Astrocyte of the cerebellum (primary cell): Measurements from ENCODE around the gene RAPH1.

Experiments used
- DNase-seq: peaks from one replicate; pipeline ENCODE4 v3.0.0-alpha.2; 2011; ENCODE audit warnings: low read depth
- H3K4me3 ChIP-seq: 2 replicates; pipeline ENCODE4 v1.5.1; 2011; ENCODE audit warnings: mild to moderate bottlenecking, low read depth, low read length, moderate library complexity
- CTCF ChIP-seq: IDR thresholded peaks from 2 replicates; pipeline ENCODE4 v1.5.1; 2012; ENCODE audit warnings: low read length, low read depth, moderate library complexity, mild to moderate bottlenecking; ENCODE audit errors: missing control alignments
- in situ Hi-C: cut with HindIII; loops from 2 replicates; pipeline ENCODE4 v1.10.0; 2017; ENCODE audit warnings: low sequenced_read_pairs

The RAPH1 gene

GRCh38 chr2:203446071-203446481, 89.0 kb downstream of the RAPH1 start:
- H3K4me3 ChIP-seq: no peak overlapping the region
- DNase-seq: peak; percentile 40
- in situ Hi-C loops: no loop called here
- no peak for TF ChIP-seq CTCF

- in situ Hi-C loops: no loop called here
- TF ChIP-seq CTCF: no peak
- no peak overlapping the region for H3K4me3 ChIP-seq
- DNase-seq: no peak
Measured at GRCh38 chr2:203444738-203445137, 90.4 kb downstream of the RAPH1 start.

DNA sequence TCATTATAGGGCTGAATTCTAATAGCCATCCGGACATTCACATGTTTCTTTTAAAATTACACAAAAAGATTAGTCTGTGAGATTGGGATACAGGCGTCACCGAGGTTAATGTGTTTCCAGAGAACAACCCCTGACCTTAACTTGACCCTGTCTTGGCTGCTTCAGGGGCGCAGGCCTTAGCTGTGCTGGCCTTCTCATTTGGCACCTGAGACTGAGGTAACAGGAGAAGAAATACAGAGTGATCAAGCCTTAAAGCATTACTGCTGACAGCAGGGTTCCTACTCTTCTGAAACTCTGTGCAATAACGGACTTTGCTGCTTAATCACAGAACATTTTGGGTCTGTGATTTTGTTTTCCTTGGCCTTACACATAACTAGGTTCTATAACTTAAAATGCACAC, 92.6 kb downstream of the RAPH1 start:
- no peak overlapping the region for H3K4me3 ChIP-seq
- TF ChIP-seq CTCF: no peak
- in situ Hi-C loops: no loop called here
- no peak for DNase-seq

DNA sequence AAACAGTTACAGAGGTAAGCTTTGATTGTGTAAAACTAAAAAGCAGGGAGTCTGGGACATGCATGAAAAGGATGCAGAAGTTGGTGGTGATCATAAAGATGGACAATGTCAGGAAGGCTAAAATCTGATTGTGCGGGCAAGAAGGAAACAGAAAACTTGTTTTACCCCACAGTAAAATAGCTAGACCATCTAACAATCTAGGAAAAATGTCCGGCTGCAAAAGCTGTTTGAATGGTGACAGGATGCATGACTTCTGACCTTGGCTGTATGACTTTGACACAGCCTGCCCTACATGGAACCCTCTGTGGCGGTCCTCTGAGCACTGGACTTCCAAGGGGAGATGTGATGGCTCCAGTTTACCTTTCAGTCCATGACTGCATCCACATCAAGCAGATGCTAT, 93.6 kb downstream of the RAPH1 start:
- DNase-seq: no peak
- in situ Hi-C loops: no loop called here
- TF ChIP-seq CTCF: no peak
- no peak overlapping the region for H3K4me3 ChIP-seq

- H3K4me3 ChIP-seq: no peak overlapping the region
- no peak for DNase-seq
- no peak for TF ChIP-seq CTCF
- in situ Hi-C loops: no loop called here
Measured at GRCh38 chr2:203440671-203441070, 94.4 kb downstream of the RAPH1 start.

DNA sequence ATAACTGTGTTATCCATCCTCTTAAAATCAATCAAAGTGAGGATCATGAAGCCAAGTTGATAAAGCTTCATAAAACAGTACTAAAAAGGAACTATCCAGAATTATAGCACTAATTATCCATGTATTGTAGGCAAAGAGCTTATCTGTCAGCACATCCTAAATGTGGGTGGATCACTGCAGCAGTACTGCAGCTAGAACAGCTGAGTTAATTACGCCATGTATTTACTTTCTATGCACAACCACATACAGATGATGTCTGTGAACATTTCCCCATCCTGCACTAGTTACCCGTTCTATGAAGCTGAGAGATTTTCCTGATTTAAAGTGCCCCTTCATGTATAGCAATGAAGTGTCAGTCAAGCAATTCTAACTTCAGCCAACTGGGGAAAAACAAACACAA, 96.6 kb downstream of the RAPH1 start:
- H3K4me3 ChIP-seq: no peak overlapping the region
- DNase-seq: no peak
- no peak for TF ChIP-seq CTCF
- in situ Hi-C loops: no loop called here

- in situ Hi-C loops: no loop called here
- H3K4me3 ChIP-seq: no peak overlapping the region
- TF ChIP-seq CTCF: no peak
- no peak for DNase-seq
Measured at GRCh38 chr2:203437511-203437910, 97.6 kb downstream of the RAPH1 start.
